ENCODE data around the gene GABRG3.

GABRG3 gene

DNA sequence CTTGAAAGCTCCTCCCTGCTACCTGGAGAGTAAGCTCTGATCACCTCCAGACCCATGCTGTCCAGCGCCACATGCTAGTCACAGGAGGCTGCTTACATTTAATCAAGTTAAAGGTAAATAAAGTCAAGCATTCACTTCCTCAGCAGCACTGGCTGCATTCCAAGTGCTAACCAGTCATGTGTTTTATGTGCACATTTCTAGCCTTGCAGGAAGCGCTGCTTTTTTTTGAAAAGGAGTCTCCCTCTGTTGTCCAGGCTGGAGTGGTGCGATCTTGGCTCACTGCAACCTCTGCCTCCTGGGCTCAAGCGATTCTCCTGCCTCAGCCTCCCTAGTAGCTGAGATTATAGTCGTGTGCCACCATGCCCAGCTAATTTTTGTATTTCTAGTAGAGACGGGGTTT, 279.2 kb downstream of the GABRG3 start:
- no peak for DNase-seq

DNA sequence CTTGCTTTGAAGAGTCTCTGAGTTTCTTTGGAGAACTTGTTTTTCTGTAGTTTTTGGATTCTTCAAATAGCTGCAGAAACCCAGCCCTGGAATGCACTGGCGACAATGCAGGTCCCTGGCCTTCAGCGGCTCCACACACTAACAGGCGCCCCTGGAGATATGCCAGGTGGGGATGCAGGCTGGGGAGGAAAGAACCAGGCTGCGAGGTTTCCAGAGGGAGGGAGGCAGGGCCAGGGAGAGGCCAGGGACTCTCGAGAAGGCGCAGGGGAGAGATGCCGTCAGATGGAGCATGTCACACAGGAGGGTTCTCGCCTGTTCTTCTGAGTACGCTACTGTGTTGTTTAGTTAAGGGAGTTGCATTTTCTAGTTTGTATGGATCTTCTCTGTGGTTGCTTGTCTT, 283.1 kb downstream of the GABRG3 start:
- no peak for DNase-seq

DNA sequence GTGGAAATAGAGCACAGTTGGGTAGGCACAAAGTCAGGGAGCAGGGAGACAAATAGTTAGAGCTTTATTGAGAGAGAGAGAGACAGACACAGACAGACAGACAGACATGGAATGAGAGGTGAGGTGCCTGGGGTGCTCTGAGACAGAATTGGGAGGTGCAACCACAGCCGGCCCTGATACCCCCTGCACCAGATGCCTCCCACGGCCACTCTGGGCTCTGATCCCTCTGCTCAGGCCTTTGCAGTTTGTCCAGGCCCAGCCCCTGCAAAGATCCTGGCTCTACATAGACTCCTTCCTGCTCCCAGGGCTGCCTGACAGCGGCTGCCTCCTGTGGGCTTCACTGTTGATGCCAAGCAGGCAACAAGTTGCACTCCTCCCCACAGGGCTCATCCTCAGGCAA, 283.8 kb downstream of the GABRG3 start:
- no peak for DNase-seq

DNA sequence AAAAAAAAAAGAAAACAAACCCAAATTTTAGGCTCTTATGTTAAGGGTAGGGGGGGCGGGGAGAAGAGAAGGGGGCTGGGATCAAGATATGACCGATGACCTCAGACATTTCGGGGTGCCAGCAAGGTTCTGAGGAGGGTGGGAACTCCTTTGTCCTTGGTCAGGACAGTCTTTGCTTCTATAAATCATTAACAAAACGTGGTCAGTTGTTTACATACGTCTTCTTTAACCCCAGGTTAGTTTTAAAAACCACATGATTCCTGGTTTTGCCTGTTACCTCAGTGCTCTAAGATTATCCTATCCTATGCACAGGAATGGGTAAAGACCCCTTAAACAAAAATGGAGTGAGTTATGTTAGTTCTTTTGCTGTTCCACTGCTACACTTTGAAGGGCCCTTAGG, 285.5 kb downstream of the GABRG3 start:
- DNase-seq = no peak

DNA sequence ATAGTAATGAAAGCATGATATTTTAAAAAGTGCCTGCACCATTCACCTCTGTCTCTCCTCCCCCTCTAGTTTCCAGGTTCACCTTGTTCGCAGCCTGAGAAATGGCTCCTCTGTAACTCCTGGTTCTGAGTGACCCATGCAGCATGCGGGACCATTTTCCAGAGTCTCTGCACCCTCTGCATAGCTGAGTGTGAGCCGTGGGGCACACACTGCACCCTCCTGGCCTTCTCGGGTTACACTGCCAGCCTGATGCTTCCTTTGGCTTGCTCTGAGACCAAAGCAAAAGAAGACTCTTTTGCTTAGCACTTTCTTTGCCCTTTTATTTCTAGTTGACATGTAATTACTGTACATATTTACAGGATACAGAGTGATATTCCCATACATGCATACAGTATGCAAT, 287.3 kb downstream of the GABRG3 start:
- DNase-seq = no peak

DNA sequence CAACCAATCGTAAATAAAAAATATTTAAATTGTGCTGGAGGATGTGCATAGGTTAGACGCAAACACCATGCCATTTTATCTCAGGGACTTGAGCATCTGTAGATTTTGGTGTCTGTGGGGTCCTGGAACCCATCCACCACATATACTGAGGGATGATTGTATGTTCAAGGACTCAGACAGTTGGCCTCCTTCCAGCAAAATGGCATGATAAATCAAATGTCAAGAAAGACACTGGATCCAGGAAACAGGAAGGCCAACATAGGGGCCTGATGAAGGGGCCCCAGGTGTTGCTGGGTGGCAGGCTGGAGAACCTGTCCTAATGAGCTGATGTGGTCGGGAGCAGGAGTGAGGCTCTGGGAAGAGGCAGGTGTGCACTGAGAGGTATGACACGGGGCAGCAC, 289.5 kb downstream of the GABRG3 start:
- DNase-seq = no peak

DNA sequence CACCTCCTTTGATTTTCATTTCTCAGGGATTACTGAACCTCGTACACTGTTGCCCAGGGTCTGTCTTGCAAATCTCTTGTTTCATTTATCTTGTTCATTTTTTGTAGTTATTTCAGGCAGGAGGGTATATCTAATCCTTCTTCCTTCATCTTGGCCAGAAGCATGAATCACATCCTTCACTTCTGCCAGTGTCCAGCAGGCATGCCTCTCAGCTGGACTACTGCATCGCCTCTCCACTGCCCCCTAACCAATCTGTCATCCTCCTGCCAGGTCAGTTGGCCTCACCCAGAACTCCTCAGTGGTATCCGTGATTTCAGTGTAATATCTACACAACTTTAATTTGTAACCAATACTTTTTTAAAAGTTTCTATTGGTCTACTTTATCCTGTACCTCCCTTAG, 297.9 kb downstream of the GABRG3 start:
- no peak for DNase-seq

DNA sequence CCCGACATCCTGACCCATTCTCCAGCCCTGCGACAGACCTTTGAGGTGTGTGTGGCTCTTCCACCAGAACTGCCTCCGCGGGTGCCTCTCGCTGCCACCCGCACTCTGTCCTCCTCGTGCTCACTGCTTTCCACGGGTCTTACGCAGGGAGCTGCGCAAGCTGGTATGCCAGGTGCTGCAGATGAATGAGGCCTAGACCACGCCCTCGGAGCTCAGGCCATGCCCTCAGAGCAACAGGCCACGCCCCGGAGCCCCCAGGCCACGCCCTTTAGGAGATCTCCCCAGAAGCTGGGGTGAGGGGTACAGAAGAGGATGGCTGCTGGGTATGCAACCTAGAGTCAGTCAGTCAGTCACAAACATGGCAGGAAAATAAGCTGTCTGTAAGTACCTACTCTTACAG, 300.3 kb downstream of the GABRG3 start:
- no peak for DNase-seq

DNA sequence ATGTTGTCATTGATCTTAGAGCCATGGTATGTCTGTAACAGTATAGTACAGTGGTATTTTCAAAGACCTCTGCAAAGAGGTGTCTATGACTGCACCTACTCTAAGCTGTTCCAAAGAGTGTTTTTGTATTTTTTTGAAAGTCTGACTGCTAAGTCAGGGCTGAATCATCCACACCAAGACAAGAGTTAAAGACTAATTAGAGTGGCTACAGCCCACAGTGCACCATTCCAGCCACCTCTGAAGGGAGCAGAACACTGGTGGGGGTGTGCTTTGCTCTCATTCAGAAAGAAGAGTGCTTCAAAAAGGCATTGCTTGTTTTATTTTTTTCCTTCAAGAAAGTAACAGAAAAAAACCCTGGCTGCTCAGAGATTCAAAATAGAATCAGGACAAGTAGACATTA, 301.4 kb downstream of the GABRG3 start:
- DNase-seq = no peak

DNA sequence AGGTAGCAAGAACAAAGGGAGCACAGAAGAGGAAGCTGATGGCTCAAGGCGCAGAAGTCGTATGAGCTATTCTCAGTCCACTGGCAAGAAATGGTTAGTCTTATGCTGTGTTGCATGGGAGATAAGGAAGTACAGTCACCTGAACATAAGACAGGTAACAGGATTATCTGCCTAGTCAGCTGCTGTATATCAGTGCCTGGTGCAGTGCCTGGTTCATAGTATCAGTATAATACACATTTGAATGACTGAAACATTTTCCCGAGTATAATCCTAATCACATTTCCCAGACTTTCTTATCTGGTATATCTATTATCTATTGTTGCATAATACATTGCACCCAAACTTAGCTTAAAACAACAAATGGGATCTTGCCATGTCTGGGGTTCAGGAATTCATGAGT, 302.5 kb downstream of the GABRG3 start:
- no peak for DNase-seq

DNA sequence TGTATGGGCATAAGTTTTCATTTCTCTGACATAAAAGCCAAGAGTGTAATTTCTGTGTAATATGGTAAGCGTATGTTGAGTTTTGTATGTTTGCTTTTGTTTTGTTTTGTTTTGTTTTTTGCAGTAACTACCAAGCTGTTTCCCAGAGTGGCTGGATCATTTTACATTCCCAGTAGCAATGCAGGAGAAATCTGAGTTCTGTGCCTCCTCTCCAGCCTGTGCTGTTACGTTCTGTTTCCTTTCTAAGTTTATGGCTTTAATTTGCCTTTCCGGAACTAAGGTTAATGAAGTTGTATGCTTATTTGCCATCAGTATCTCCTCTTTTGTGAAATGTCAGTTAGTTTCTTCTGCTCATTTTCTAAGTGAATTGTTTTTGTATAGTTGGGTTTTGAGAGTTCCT, 307.8 kb downstream of the GABRG3 start:
- no peak for DNase-seq

DNA sequence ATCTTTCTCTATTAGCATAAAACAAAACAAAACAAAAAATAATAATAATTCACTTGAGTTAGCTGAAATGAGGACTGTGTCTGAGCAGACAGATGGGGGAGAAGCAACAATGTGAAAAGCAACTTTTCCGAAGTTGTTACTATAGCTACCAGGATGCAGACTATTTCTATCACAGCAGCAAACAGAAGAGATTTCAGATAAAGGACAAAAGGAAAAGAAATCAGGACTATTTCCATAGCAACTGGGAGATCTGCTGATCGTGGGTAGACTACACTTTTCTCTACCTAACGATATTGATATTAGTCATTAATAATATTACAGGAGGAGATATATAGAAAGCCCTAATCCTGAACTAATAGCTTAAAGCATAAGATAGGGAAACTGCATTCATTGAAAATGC, 321.7 kb downstream of the GABRG3 start:
- no peak for DNase-seq

DNA sequence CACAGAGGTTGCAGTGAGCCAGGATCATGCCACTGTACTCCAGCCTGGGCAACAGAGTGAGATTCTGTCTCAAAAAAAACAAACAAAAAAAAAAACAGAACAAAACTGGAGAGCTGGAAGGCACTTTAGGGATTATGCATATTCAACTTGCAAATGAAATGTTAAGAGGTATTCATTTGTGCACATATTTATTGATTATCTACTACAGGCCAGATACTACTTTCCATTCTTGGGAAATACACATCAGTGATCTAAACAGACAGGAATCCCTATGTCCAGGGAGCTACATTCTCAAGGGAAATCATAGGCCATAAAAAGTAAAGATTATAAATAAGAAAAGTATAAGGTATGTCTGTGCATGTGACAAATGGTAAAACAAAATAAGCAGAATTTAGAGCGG, 322.6 kb downstream of the GABRG3 start:
- no peak for DNase-seq

DNA sequence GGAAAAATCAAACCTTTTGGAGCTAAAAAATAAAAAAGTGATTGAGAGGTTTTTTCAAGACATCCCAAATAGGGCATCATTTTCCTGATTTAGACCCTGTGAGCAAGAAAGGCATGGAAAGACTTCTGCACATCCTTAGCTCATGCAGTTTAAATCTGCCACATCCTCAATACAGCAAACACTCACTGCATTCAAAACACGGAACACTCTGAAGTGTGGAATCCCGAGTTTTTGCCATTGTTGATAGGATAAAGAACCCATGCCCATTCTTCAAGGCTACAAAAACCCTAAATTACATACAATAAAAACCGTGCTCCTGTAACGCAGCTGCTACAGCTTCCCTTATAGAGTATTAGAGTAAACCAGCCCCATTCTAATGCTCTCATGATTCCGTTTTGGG, 346.8 kb downstream of the GABRG3 start:
- no peak for DNase-seq

DNA sequence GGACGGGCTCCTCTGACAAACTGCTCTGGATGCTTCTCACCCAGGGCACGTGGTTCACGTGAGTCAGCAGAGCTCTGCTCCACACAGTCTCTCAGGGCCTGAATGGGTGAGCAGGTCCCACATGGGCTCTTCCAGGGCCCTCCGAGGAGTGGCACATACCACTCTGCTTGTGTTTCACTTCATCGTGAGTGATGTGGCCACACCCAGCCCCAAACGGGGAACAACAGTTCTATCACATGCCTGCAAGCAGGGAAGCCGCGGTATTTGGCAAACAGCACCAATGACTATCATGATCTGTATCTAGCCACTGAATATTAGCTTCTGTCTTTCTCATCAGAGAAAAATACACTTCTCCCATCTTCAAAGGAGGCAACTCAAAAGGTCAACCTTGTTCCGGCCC, 352.8 kb downstream of the GABRG3 start:
- DNase-seq = no peak

DNA sequence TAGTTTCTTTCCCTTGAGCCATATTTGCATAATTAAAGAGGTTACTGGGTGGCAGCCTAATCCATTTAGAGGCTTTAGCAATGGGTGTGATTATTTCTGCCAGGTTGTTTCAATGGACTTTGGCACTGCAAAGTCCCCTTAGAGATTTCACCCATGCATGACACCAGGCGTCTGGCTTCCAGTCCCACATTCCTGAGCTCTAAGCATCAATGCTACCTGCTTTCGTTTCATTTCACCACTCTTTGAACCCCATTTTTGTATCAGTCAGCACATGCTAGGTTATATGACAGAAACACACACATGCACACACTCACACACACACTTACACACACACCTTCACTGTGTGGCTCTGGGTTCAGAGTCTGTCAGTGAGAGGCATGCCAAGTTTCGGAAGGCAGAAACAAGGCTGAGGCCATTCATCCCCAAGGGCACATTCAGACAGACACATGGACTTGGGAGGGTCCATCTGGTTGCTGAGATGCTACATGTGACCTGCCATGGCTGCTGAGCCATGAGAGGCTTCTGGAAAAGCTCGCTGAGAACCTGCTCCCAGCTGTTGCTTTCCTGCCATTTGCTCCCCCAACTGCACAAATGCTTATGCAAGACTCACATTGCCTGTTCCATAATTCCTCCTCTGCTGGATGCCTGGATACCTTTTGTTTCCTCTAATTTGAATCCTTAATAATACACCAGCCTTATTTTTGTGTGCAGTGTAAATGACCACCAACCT, 354.1 kb downstream of the GABRG3 start:
- no peak for DNase-seq

DNA sequence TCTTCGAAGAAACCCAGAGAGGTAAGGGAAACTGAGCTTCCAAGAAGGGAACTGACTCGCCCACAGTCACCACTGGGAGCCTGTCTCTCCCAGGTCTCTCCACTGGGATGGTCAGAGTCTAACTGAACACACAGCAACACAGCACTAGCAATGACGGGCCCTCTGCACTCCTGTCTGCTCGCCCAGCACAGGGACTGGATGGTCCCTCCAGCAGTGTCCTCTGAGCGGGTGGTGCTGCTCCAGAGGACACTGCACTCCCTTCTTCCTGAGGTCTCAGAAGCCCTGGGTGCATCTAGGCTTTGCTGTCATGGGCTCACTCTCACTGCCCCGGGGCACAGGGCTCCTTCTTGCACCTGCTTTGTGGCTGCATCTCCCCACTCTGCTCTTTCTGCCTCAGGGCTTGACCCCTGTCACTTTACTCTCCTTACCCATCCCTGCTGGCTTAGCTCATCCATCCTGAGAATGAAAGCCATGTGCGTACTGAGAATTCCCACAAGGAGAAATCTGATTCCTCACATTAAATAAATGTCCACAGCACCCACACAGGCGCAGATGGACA, 356.6 kb downstream of the GABRG3 start:
- DNase-seq = no peak

DNA sequence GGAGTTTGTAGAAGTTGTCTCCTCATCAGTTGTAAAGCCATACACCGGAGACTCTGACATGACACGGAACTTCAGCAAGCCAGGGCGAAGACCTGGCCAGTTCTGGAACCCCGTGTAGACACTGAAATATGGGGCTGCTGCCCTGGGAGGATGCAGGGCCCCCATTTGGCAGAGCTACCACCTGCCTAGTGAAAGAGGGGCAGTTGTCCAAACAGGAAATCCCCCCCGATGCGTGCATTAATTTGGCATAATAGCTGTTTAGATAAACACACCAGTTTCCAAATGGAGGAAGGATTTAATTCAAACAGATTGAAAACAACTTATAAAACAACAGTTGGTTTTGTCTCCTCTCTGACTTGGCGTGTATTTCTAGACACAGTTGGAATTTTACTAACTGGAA, 357.2 kb downstream of the GABRG3 start:
- DNase-seq = no peak

DNA sequence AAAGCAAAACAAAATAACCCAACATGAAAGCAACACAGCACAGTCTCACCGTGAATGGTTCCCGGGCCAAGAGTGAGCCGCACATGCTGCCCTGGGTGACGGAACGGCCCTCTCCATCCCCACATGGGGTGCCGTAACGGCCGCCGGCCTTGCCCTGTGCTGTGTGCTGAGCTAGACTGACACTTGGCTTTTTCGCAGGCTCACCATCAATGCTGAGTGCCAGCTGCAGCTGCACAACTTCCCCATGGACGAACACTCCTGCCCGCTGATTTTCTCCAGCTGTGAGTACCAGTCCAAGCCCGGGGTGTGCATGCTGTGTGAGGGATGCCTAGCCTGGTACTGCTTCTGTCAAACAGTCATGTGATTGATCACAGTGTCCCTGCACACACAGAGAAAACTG, 357.6 kb downstream of the GABRG3 start:
- DNase-seq = no peak

DNA sequence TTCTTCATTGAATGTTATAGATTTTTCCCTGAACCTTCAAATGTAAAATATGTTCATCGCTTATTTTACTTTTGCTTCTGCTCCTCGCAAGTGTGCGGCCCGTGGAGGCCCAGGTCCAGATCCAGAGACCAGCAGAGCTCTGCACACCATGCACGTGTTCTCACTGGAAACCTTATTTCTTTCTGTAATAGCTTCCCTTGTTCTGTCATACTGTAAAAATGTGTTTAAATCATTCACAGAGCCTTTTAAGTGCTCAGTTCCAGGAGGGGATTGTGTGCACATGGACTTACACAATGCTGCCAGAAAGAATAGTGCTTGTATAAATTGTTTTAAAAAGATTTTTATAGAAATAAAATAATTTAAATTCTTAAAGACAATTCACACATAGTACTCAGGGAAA, 359.3 kb downstream of the GABRG3 start:
- DNase-seq = no peak

DNA sequence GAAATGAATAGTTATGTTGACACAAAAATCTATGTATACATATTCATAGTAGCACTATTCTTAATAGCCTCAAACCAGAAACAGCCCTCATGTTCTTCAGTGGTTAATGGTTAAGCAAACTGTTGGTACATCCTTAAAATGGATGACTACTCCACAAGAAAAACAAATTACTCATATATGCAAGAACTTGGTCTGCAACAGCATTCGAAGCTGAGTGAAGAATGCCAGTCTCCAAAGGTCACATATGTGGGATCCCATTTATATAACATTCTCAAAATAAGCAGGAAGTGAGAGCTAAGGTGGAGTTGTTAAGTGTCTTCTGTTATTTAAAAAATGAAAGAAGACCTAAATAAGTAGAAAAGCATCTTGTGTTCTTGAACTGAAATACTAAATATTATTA, 365.7 kb downstream of the GABRG3 start:
- no peak for DNase-seq

DNA sequence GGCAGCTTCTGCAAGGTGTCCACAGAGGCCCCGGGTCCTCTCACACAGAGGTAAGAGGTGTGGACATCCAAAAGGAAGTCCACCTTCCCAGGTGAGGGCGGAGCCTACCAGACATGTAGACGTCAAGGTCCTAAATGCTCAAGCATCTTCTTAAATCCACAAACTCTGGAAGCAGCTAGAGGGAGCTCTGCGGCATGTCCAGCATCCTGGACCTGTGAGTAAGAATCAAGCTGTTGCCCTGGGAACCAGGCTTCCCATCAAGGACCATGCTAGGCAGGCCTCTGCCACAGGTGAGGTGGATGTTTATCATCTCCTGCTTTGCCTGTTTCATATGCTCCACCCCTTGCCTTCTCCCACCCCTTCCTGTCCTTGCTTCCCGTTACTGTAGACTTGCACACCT, 368.2 kb downstream of the GABRG3 start:
- DNase-seq = no peak

DNA sequence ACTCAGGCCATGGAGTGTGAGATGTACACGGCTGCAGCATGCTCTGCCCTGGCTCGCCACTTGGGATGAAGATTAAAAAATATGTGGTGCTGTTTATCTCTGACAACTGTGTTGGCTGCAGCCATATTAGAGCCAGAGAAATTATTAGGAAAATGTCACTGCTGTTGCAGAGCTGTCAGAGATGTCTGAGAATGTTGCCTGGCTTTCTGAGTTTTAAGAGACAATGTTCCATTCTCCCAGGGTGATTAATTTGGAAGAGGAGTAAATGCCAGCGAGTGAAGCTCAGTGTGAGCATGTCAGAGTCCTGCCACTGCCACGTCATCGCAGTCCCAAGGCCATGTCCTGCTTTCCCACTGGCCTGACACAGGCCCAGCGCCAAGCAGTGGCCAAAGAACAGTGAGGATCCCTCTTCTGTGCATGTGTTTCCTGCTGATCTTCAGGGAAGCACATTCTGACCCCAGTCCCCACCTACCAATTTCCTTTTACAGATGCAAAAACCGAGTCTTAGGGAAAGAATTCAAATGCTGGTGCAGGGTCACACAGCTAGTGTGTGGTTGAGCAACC, 370.9 kb downstream of the GABRG3 start:
- DNase-seq = no peak

DNA sequence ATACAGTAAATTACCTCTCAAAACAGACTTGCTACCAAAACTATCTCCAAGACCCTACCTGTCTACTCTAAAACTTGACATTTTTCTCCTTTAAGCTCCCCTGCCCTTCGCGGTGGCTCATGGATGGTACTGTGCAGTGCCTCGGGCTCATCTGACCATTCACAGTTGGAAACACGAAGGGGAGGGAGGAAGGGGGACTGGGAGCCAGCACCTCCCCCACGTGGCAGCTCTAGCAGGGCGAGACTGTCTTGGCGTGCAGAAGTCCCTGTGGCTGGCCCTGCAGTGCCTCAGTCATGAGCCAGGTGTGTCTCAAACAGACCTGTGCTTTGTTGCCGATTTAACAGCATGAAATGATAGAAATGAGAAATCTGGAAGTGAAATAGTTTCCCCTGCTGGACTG, 372.0 kb downstream of the GABRG3 start:
- no peak for DNase-seq

DNA sequence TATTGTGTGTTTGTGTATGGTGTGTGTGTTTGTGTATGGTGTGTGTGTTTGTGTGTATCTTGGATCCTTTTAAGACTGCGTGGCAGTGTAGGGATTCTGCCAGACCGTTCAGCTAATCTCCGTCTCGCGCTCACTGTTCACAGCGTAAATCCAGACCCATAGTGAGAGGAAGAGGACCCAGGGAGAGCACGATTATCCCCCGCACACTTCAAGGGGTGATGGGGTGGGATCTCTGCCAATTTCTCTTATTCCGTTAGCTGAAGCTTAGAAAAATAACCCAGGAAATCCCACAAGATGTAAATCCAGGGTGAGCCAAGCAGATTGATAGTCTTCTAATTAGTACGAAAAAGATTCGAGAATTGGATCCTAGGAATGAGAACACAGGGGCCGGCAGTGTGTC, 381.2 kb downstream of the GABRG3 start:
- DNase-seq = no peak

Measured in activated naive CD4-positive, alpha-beta T cell treated with anti-CD3 and anti-CD28 coated beads, Interleukin-2, amount 50 U/mL, for 16 hours (primary cell).